Urinary bladder (tissue), 4 donors: ENCODE measurements around the gene STAT4. TPM values are rescaled to one million over a fixed set of nuclear protein-coding genes. Genes with fewer than 3 reads are reported as not detected.

ENCODE experiments used
- DNase-seq: peaks from one replicate; pipeline ENCODE4 v3.0.0-alpha.2; 2015; ENCODE audit errors: extremely low spot score
- H3K27ac ChIP-seq: one replicate; pipeline ENCODE4 v1.5.1; 2013; ENCODE audit warnings: low read depth, mild to moderate bottlenecking, moderate library complexity
- H3K36me3 ChIP-seq: one replicate; pipeline ENCODE4 v1.6.1; 2013; ENCODE audit warnings: mild to moderate bottlenecking, moderate library complexity; ENCODE audit not compliant: insufficient read depth
- H3K4me1 ChIP-seq: one replicate; pipeline ENCODE4 v1.6.1; 2013; ENCODE audit warnings: mild to moderate bottlenecking, moderate library complexity; ENCODE audit not compliant: insufficient read depth
- H3K4me3 ChIP-seq: one replicate; pipeline ENCODE4 v1.5.1; 2013; ENCODE audit warnings: low read depth, low read length
- WGBS: extraction: QIAGEN DNeasy Blood & Tissue Kit; methylation state at CpG from one replicate; pipeline ENCODE4 v1.1.7; 2013; 5-methylcytosine and 5-hydroxymethylcytosine counted together
- polyA plus RNA-seq: library from polyadenylated mRNA; stranded (reverse); fragments of 200-250 nt; gene quantifications from one replicate; pipeline ENCODE4 v1.2.3, GENCODE V29; 2013
- total RNA-seq: library from RNA; depleted of rRNA; stranded (reverse); fragments of >200 nt; gene quantifications from one replicate; pipeline ENCODE4 v1.2.3, GENCODE V29; 2014
- donor health status: healthy with polysubstance abuse.
- donor health status: healthy.

The STAT4 gene
- total and polyA plus RNA-seq, 2 donors: 0.80 to 7.1 TPM

DNA sequence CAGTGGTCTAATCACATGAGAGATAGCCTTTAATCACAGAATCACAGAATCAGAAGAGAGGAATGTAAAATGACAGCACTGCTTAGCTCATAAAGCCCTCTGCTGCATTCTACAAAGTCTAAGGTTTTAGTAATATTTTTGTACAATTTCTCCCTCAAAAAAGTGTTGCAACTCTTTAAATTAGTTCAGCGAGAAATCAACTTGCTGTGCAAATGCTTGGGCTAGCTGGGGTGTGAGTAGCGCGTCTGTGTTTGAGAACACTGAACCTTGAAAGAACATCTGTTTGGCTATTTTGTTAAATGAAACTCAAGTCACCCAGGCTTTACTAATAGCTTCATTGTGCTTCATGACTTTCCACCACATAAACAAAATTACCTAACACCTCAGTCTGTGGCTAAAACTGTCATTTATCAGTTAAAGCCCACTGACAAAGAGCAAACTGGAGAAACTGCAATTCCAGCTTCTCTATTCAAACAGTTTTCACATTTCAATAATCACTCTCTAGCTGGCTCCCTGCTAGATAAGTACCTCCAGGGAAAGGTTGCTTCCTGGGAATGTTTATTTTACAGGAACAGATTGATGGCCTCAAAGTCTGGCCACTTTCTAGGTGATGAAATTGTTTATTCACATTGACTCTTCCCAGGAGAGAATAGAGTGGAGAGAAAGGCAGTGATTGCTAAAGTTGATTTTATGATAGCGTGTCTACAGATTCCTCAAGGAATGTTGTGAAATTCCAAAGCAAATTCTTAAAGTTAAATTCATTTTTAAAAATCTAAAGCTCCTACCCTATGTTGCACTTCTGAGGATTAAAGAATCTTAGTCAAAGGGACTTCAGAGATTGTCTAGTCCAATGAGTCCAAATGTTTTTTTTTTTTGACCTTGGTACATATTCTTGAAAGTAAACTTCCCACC is 100.8 kb downstream of the STAT4 start:
- DNase-seq: no peak
- H3K4me1 ChIP-seq: no peaks in the 10 kb centered on the region
- H3K4me3 ChIP-seq: no peak overlapping the region
- no peaks in the 10 kb centered on the region for H3K36me3 ChIP-seq
- WGBS: 48% methylated on average over 4 of the region's 4 CpGs
- H3K27ac ChIP-seq: no peak overlapping the region

DNA sequence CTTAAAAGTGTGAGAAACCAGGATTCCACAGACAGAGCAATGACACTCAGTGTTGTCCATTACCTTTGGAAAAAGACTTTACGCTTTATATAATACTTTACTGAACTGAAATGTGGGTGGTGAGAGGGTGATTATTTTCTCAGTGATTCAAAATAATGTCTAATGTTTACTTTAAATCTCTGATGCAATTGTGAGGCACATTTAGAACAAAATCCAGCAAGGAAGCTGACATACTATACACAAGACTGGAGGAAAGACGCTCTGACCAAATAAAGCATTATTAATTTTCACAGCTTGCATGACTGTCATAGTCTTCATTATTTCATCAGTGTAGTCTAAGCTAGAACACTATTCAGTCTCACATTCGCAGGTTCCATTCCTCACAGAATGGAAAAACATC is 102.7 kb downstream of the STAT4 start:
- WGBS: 90% methylated on average over 3 of the region's 3 CpGs
- Histone ChIP-seq H3K4me1 (no peaks in the 10 kb centered on the region), H3K27ac (no peak overlapping the region), H3K36me3 (no peaks in the 10 kb centered on the region), H3K4me3 (no peak overlapping the region)
- no peak for DNase-seq

DNA sequence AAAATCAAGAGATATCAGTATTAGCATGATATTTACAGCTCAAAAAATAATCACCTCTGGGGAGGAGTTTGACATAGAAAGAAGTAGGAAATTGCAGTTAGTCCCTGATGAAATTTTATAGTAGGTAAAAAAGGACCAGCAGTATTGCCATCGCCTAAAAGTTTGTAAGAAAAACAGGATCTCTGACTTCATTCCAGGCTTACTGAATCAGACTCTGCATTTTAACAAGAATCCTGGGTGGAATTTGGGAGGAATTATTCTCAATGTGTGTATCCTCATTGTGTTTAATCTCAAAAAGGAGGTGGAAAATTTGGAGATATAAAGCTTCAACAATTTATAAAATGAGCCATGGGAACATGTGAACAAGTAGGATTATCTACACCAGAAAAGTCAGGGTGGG is 105.7 kb downstream of the STAT4 start:
- 96% methylated on average over 1 of the region's 1 CpG for WGBS
- H3K4me3 ChIP-seq: no peak overlapping the region

DNA sequence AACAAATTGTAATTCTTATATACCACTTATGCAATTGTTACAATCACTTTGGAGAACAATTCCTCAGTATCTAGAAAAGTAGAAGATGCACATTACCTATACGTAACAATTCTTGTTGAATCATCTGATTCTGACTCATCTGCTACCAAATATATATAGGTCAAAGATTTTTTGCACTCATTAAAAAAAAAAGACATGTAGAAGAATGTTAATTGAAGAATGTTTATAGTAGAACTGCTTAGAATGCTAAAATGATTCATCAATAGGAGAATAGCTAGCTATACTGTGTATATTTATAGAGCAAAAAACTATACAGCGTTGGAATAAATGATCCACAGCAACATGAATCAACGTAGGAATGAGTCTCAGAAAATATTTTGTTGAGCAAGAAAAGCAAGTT is 107.4 kb downstream of the STAT4 start:
- Histone ChIP-seq H3K4me1 (no peaks in the 10 kb centered on the region), H3K4me3 (no peak overlapping the region), H3K36me3 (no peaks in the 10 kb centered on the region), H3K27ac (no peak overlapping the region)
- 88% methylated on average over 3 of the region's 3 CpGs for WGBS
- no peak for DNase-seq

More for the DNA sequence above, 105.7 kb downstream of the STAT4 start:
- Histone ChIP-seq H3K4me1 (no peaks in the 10 kb centered on the region), H3K27ac (no peak overlapping the region), H3K36me3 (no peaks in the 10 kb centered on the region)
- no peak for DNase-seq

DNA sequence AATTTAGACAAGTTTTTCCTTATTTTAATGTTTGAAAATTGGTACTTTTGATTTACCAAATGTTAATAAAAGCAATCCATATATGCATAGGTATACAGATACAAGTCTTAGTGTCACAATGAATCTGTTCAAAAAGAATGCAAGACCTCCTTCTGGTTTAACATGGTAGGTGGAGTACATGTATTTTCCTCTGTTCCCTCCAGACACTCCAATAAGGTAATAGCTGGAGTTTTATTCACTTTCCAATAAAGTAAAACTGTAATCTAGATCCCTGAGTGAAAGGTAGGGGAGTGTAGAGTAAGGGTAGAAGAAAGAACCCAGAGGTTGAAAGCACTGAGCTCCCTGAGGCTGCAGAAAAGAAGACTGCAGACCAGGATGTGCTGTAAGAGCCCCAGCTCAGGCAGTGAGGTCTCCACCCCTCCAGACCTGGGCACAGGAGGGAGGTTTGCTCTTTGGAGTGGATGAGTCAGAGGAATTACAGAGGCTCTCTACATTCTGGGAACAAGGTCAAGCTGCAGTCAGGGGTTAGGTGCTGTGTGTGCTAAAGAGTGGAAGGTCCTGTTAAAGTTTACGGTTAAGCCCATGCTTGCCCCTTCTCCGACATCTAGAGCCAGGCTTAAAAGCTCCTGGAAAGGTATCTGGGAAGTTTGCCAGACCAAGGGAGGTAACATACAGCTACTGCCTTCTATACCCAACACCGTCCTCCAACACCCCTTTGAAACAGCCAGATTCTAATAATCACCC is 109.2 kb downstream of the STAT4 start:
- Histone ChIP-seq H3K36me3 (no peaks in the 10 kb centered on the region), H3K4me3 (no peak overlapping the region), H3K4me1 (no peaks in the 10 kb centered on the region), H3K27ac (no peak overlapping the region)
- 75% methylated on average over 3 of the region's 3 CpGs for WGBS
- DNase-seq: no peak

DNA sequence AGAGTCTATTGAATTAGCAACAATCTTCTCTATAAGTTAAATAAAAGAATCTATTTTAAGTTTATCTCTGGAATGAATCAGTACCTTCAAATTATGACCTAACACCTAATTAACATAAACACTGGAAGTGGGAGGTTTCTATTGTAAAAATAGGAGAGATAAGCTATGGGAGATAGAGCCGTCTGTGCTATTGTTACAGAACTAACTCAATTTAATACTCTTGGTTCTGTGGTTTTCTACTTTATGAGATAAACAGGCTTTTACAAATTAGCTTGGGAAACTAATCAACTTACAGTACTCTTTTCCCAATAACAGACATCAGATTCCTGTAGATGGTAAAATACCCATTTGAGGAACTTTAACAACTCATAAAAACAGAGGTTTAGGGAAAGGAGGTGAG is 111.2 kb downstream of the STAT4 start:
- Histone ChIP-seq H3K4me1 (no peaks in the 10 kb centered on the region), H3K27ac (no peak overlapping the region), H3K4me3 (no peak overlapping the region), H3K36me3 (no peaks in the 10 kb centered on the region)
- 71% methylated on average over 1 of the region's 1 CpG for WGBS
- DNase-seq: no peak

DNA sequence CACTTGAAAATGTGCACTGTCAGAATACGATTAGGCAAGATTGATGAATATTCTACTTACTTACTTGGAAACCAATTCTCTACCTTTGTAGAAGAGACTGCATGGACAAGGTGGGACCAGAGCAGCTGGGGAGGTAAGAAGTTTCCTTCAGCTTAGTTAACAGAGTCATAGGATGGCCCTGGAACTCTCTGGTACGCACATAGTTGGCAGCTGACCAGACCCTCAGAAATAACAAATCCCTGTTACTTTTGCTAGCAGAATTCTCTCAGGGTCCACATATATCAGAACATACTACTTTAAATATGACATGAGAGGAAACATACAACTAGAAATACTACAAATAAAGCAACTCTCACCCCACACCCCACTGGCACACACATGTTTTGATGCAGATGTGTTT is 112.1 kb downstream of the STAT4 start:
- H3K36me3 ChIP-seq: no peaks in the 10 kb centered on the region
- WGBS: 85% methylated on average over 2 of the region's 2 CpGs
- DNase-seq: no peak
- H3K27ac ChIP-seq: no peak overlapping the region
- H3K4me1 ChIP-seq: no peaks in the 10 kb centered on the region
- no peak overlapping the region for H3K4me3 ChIP-seq

DNA sequence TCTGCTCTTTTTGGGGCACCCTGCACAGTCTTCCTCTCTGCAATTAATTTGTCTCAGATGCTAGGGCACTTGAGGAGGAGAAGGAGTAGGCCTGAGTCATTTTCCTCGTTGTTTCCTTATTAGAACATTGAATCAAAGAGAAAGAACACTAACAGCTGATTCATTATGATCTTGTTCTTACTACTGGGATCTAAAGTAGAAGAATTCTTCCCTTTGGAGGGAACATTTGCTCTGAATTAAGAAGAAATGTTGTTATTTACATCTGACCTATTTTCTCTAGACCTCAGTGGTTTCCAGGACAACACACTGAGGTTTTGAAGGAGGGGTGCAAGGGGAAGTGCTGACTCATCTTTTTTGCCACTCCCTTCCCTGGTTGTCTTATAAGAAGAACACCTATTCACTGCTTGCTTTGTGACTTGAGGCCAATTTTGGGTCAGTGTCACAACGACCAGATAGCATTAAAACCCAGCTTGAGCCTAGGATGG is 112.5 kb downstream of the STAT4 start:
- no peaks in the 10 kb centered on the region for H3K4me1 ChIP-seq
- DNase-seq: no peak
- H3K4me3 ChIP-seq: no peak overlapping the region
- H3K27ac ChIP-seq: no peak overlapping the region
- H3K36me3 ChIP-seq: no peaks in the 10 kb centered on the region
- WGBS: 56% methylated on average over 2 of the region's 2 CpGs

DNA sequence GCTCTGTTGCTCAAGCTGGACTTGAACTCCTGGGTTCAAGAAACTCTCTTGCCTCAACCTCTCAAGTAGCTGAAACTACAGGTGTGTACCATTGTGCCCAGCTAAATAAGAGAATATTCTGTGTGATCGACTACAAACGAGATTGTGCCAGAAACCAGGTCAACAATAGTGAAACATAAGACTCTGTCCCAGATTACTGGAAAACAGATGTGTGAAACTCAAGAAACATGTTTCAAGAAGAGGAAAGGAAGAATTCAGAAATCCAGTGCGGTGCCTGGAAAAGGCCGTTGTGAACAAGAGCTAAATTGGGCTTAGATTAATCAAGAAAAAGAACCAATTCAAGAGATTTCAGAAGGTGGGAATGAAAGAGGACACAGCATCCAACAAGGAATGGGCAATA is 113.4 kb downstream of the STAT4 start:
- Histone ChIP-seq H3K4me3 (no peak overlapping the region), H3K36me3 (no peaks in the 10 kb centered on the region), H3K4me1 (no peaks in the 10 kb centered on the region), H3K27ac (no peak overlapping the region)
- DNase-seq: no peak
- 90% methylated on average over 4 of the region's 4 CpGs for WGBS

DNA sequence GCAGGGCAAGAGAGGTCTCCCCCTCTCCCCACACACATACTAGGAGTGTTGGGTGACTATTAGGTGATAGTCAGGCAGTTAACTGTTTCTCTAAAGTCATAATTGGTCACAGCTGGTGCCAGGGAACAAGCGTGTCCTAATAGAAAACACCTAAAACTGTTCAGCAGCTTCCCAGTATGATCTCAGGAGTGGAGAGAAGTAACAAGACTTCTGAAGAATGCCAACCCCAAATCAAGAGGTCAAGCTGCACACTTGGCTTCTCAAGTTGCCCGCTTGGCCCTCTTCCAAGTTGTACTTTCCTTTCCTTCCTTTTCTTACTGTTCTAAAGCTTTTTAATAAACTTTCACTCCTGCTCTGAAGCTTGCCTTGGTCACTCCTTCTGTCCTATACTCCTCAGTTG is 114.4 kb downstream of the STAT4 start:
- no peaks in the 10 kb centered on the region for H3K4me1 ChIP-seq
- no peak for DNase-seq
- 72% methylated on average over 2 of the region's 2 CpGs for WGBS
- no peaks in the 10 kb centered on the region for H3K36me3 ChIP-seq
- H3K27ac ChIP-seq: no peak overlapping the region
- no peak overlapping the region for H3K4me3 ChIP-seq

DNA sequence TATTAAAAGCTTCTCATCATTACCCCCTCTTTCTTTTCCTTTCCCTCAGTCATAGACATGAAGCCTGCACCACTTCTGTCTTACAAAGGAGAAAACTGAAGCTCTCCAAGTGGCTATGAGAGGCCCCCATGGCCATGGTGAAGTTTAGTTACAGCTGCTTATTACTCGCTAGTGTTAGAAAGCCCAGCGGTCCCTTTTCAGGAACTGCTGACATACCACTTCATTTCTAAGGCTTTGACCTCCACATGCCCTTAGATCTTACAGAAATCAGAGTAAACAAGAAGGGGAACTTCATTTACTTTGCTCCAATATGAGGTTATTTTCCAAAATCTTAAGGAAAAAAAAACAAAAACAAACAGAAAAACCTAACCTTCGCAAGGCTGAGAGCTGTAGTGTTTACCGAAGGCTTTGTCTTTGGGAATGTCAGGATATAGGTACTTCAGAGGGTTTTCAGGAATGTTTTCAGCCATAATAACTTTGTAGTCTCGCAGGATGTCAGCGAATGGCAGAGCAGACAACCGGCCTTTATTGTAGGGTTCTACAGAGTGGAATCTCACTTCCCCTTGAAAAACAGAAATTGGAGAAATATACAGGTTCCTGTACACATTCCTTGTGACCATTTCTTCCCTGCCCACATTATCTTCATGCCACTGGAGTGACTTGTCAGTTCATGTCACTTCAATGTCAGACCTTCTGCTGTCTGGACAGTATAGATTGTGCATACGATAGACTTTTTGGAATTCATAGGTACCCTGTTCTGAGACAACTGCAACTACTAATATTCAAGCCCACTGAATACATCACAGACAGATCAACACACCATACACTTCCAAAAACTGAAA is 118.0 kb downstream of the STAT4 start:
- WGBS: 61% methylated on average over 8 of the region's 8 CpGs
- no peak for DNase-seq
- Histone ChIP-seq H3K4me3 (no peak overlapping the region), H3K4me1 (no peaks in the 10 kb centered on the region), H3K27ac (no peak overlapping the region), H3K36me3 (no peaks in the 10 kb centered on the region)

DNA sequence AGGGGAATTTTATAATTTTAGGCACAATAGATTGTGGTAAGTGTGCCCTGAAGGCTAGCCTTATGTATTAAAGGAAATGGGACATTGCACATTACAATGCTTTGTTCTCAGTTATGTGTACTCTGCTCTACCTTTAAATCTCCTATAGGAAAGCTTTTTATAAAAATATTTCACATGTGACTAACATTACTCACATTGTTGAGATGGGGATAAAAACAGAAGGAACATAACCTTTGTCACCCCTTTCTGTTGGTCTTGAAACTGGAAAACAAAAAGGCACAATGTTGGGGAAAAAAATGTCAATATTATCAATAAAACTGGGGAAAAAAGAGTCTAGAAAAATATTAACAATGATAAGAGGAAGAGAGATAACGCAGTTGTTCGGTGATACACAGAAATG is 119.5 kb downstream of the STAT4 start:
- no peak for DNase-seq

DNA sequence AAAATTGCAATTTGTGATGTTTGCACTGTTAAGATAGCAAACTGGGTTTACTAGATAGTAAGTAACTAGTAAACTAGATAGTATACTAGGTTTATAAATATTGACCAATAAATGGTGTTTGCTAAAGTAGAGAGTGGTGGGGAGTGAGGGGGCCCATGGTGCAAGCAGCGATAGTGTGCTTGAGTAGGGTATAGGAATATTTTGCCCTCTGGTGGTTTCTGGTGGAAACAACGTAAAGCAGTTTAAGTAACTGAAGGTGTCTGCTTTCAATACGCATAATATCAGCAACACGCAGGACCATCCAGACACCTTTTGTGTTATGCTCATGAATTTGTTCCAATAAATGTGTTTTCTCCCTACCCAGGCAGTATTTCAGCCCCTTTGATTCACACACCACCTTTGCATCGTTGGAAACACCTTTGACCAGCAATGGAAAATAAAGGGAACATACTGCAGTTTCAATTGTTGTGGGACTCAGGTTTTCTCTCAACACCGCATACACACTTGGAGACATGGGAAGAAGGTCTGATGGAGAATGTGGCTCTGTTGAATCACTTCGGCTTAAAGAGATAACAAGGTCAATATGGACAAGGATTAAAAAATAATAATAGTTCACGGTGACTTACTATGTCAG is 120.2 kb downstream of the STAT4 start:
- no peak for DNase-seq
- Histone ChIP-seq H3K27ac (no peak overlapping the region), H3K4me1 (no peaks in the 10 kb centered on the region), H3K4me3 (no peak overlapping the region), H3K36me3 (no peaks in the 10 kb centered on the region)
- 43% methylated on average over 8 of the region's 8 CpGs for WGBS

More for the DNA sequence above, 119.5 kb downstream of the STAT4 start:
- Histone ChIP-seq H3K4me1 (no peaks in the 10 kb centered on the region), H3K36me3 (no peaks in the 10 kb centered on the region), H3K27ac (no peak overlapping the region), H3K4me3 (no peak overlapping the region)
- 75% methylated on average over 2 of the region's 2 CpGs for WGBS
